Progenitor cell of endocrine pancreas (in vitro differentiated cells): Measurements from ENCODE around the gene CCDC8. TPM values are rescaled to one million over a fixed set of nuclear protein-coding genes. Genes with fewer than 3 reads are reported as not detected.
A peak's percentile ranks its signal among the peaks of the same experiment; 100 is the strongest.

Experiments used
- DNase-seq: peaks from one replicate; pipeline ENCODE4 v3.0.0; 2021; ENCODE audit warnings: low spot score; ENCODE audit not compliant: unreplicated experiment
- H3K27ac Mint-ChIP-seq: 2 replicates; pipeline ENCODE4 v1.8.0; 2021; ENCODE audit warnings: mild to moderate bottlenecking, moderate library complexity, mixed read lengths
- H3K27me3 Mint-ChIP-seq: 2 replicates; pipeline ENCODE4 v1.8.0; 2021; ENCODE audit warnings: mixed read lengths
- H3K36me3 Mint-ChIP-seq: 2 replicates; pipeline ENCODE4 v1.8.0; 2022; ENCODE audit warnings: mixed read lengths; ENCODE audit not compliant: insufficient read depth
- H3K4me1 Mint-ChIP-seq: 2 replicates; pipeline ENCODE4 v1.8.0; 2021; ENCODE audit warnings: low read depth, mixed read lengths
- H3K4me3 Mint-ChIP-seq: 2 replicates; pipeline ENCODE4 v1.8.0; 2021; ENCODE audit warnings: low read depth, mild to moderate bottlenecking, moderate library complexity, mixed read lengths
- H3K9me3 Mint-ChIP-seq: 2 replicates; pipeline ENCODE4 v1.8.0; 2021; ENCODE audit warnings: low read depth, mixed read lengths
- CTCF ChIP-seq: fragments of 200-600 bp; sonication (generic); IDR thresholded peaks from one replicate; pipeline ENCODE4 v1.5.0; 2021; ENCODE audit warnings: antibody characterized with exemption, mild to moderate bottlenecking; ENCODE audit not compliant: unreplicated experiment
- total RNA-seq: library from RNA; stranded (reverse); gene quantifications from 2 replicates; pipeline ENCODE4 v1.2.1, GENCODE V29; 2021

The CCDC8 gene
- total RNA-seq, 1 donor from 2014 or later = 33.8 TPM

GRCh38 chr19:46386151-46386550 is 27.2 kb downstream of the CCDC8 start:
- H3K36me3 Mint-ChIP-seq = peaks cover 34% of the 10 kb centered on the region
- H3K9me3 Mint-ChIP-seq = no peaks in the 10 kb centered on the region
- H3K27me3 Mint-ChIP-seq = no peaks in the 10 kb centered on the region
- no peak overlapping the region for H3K27ac Mint-ChIP-seq
- no peak for DNase-seq
- H3K4me1 Mint-ChIP-seq = peaks cover 8% of the 10 kb centered on the region
- H3K4me3 Mint-ChIP-seq = no peak overlapping the region
- no peak for TF ChIP-seq CTCF

- H3K4me1 Mint-ChIP-seq = peaks cover 8% of the 10 kb centered on the region
- peaks cover 37% of the 10 kb centered on the region for H3K36me3 Mint-ChIP-seq
- no peaks in the 10 kb centered on the region for H3K27me3 Mint-ChIP-seq
- DNase-seq = no peak
- no peak overlapping the region for H3K27ac Mint-ChIP-seq
- TF ChIP-seq CTCF = no peak
- no peaks in the 10 kb centered on the region for H3K9me3 Mint-ChIP-seq
- H3K4me3 Mint-ChIP-seq = no peak overlapping the region
Measured at GRCh38 chr19:46385636-46386035, 27.7 kb downstream of the CCDC8 start.

- Mint-ChIP-seq H3K4me3 (no peak overlapping the region), H3K27ac (peak overlapping the region; percentile 76), H3K36me3 (peaks cover 39% of the 10 kb centered on the region), H3K27me3 (no peaks in the 10 kb centered on the region), H3K4me1 (peaks cover 8% of the 10 kb centered on the region), H3K9me3 (no peaks in the 10 kb centered on the region)
- no peak for DNase-seq
- TF ChIP-seq CTCF = no peak
Measured at GRCh38 chr19:46384396-46384795, 29.0 kb downstream of the CCDC8 start.

GRCh38 chr19:46383846-46384245 is 29.5 kb downstream of the CCDC8 start:
- peaks cover 8% of the 10 kb centered on the region for H3K4me1 Mint-ChIP-seq
- H3K4me3 Mint-ChIP-seq = no peak overlapping the region
- no peaks in the 10 kb centered on the region for H3K9me3 Mint-ChIP-seq
- no peaks in the 10 kb centered on the region for H3K27me3 Mint-ChIP-seq
- no peak for TF ChIP-seq CTCF
- no peak overlapping the region for H3K27ac Mint-ChIP-seq
- no peak for DNase-seq
- H3K36me3 Mint-ChIP-seq = peaks cover 38% of the 10 kb centered on the region

GRCh38 chr19:46383171-46383815 is 30.1 kb downstream of the CCDC8 start:
- Mint-ChIP-seq H3K36me3 (peaks cover 34% of the 10 kb centered on the region), H3K4me3 (no peak overlapping the region), H3K9me3 (no peaks in the 10 kb centered on the region), H3K27ac (no peak overlapping the region), H3K27me3 (no peaks in the 10 kb centered on the region), H3K4me1 (peaks cover 8% of the 10 kb centered on the region)
- TF ChIP-seq CTCF = no peak
- DNase-seq = no peak
